GM18507 (cell line): ENCODE measurements around the gene DIS3L2.
"Not testable (repeated sequence)": the region's sequence is repeated elsewhere in the genome, so short reads cannot be mapped to it uniquely, and the experiment has no call there.

Experiments
- DNase-seq: peaks from one replicate; pipeline ENCODE4 v3.0.0; 2011; ENCODE audit warnings: low read depth; ENCODE audit not compliant: insufficient read length; ENCODE audit errors: extremely low spot score
- FAIRE-seq: peaks from 2 replicates; lab custom pipeline; 2011; peaks lifted over from hg19 to GRCh38; lab: Jason Lieb, UNC

The DIS3L2 gene

DNA sequence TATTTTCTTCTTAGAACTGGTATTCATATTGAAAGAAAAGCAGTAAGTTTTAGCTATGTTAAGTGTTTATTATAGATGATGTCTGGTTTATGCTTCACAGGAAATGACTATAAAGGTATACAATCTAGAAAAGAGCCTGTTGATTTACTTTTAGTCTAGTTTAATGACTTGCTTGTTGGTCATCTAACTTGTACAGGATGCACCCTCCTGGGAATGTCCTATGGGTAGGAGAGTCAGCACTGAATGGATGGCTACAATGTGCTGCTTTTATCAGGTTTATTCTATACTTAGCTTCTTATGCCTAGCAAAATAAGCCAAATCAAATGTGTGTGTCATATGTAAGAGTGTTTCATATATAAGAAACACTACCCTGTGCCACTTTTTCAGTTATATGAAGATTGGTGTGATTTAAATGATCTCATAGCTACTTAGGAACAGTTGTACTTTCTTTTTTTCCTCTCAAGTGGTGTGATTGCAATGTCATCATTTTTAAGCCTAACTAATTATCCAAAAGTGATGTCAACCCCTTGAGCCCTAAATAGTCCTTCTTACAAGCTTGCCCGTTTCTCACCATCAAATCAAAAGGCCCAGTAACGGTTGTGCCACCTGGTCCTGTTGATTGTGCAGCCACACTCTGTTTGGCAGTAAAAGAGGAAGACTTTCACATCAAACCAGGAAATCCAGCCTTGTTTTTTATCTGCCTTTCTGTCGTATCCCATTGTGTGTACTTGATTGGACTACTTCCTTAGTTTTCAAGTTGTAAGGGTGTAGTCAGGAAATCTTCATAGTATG, 176.0 kb downstream of the DIS3L2 start:
- FAIRE-seq: no peak
- no peak for DNase-seq

DNA sequence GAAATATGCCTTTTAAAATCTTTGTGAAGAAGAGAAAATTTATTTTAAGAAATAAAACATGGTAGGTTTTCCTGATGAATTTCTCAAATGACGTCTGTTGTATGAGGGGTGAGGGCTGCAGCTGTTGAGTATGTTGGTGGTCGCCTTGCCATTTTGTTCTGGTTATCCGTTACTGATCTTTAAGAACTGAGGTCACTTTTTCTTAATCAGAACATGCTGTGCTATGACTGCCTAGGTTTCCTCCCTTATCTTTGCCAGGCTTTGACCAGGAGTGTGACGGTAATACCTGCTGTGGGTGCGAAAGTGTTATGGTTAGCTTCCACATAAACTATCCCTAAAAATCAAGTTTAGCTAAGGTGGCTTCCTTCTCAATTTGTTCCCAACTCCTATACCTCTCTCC, 176.9 kb downstream of the DIS3L2 start:
- FAIRE-seq: no peak

DNA sequence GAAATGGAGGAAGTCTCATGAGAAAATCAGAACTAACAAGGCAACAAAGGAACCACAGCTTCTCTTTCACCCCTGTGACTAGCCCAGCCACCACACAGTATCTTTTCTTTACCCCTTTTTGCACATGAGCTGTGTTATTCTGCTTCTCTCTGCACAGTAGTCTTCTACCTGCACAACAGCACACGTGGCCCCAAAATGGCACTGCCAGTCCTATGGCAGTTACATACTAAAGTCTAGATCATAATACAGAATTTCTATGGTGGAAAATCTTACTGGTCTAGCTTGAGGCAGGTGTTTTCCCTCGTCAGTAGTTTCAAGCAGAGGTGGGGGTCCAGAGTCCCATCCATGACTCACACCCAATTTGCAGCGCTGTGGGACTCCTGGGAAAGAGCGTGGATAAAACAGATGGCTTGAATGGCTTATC, 177.7 kb downstream of the DIS3L2 start:
- no peak for DNase-seq
- no peak for FAIRE-seq

More for the DNA sequence above, 176.9 kb downstream of the DIS3L2 start:
- no peak for DNase-seq

DNA sequence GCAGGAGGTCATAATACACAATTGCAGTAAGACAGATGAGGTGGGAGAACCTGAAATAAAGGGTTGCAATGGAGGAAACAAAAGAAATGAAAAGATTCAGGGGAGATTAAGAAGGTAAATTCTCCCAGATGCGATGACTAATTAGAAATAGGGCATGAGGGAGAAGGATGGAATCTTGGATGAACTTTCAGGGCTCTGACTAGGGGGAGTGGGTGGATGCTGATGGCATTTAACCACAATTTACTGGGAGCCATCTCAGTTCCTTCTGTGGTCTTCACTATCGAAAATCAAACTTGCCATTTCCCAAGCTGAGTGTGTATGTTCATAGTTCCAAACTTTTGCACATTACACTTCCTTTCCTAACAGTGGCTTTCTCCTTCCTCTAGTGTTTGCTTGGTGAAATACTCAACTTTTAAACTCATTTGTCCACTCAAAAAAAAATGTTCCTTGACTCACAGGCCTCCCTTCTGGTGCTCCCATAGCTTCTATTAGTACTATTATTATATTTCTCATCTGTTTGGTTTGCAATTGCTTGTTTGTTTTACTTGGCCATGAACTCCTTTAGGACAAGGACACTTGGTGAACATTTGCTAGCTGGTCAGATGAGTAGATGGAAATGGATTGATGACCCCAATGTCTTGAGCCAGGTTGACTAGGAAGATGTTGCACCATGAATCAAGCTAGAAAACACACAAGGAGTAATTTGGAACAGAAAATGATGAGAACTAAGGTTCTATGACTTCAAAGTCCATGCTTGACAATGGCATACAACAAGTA, 178.5 kb downstream of the DIS3L2 start:
- FAIRE-seq (no peak), DNase-seq (no peak)

DNA sequence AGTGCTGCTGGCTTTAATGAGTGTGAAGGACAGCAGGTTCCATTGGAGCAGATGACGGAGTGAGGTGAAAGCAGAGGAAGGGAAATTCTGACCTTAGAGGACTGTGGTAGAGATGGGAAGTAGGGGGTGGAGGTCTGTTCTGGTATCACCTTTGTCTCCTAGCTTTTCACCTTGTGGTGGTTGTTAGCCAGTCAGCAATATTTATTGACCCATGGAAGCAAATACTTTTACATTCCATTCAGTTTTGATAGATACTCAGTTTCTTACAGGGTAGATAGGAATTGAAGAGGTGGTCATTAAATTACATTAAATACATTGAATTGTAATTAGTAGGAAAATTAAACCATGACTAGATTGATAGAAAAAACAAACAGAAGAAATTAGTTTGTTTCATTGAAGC, 180.1 kb downstream of the DIS3L2 start:
- no peak for FAIRE-seq

DNA sequence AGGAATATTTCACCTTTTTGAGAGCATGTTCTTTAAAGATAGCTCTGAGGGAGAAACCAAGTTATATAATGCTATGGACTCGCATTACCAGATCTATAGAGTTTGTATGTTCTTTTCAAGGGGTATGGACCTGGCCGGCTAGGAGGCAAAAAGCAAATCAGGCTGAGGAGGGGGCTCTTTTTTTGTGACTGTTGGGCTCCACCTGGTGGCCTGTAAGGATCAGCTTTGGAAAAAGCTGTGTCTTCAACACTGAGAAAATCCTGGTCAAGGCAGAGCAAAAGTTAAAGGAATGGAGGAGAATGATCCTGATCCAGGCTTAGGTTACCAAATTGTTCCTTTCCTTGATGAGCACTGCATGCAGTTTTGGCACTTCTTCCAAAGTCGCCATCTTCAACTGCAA, 180.5 kb downstream of the DIS3L2 start:
- FAIRE-seq: peak; percentile 78
- DNase-seq: no peak

More for the DNA sequence above, 180.1 kb downstream of the DIS3L2 start:
- no peak for DNase-seq

DNA sequence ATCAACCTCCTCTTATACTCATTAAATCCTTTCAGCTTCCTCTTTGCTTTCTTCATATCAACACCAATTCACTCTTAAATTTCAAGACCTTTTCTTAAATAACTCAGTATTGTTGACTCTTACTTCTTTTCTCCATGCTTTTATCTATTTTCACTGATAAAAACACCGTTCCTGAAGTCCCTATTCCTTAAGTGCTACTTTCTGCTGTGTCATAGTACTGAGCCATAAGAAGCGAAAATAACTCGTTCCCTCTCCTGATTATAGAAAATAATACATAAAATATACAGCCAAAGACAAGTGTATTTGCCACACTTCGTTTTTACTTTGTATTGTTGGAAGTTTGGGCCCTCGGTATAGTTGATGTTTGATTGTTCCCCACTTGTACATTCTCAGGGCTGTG, 181.0 kb downstream of the DIS3L2 start:
- no peak for DNase-seq
- FAIRE-seq: no peak

DNA sequence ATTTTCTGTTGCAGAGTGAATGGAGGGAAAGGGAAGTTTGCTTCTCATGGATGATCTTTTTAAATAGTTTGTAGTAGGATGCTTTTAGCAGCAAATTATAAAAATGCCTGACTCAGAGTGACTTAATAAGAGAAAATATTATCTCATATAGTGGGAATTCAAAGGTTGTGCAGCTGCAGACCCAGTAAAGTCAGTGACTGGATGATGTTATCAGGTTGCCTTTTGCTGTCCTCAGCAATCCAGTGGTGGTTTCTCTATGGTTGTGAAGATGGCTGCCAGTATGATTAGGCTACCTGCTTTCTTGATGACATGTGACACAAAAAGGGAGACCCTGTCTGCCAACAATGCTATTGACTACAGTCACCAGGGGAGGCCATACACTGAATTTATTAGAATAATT, 184.8 kb downstream of the DIS3L2 start:
- no peak for DNase-seq
- no peak for FAIRE-seq

DNA sequence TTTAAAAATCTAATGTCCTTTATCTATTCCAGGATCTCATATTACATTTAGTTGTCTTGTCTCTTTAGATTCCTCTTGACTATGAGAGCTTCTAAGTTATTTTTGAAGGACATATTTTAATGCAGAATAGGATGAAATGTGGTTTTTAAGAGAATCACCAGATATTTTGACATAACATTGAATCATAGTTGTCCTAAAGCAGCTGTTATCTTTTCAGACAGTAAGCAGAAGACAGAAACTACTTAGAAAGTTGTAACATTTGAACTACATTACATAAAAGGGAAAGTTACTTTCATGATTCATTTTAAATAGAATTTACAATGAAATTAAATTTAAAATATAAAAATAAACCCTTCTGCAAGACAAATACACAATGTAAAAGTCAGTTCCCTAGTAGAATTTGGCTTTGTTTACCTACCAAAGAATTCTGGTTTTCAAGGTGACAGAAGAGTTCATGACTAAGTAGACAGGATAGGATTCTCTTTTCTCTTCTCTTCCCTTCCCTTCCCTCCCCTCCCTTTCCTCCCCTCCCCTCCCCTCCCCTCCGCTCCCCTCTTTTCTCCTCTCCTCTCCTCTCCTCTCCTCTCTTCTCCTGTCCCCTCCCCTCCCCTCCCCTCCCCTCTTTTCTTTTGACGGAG, 186.0 kb downstream of the DIS3L2 start:
- FAIRE-seq (no peak), DNase-seq (no peak)

DNA sequence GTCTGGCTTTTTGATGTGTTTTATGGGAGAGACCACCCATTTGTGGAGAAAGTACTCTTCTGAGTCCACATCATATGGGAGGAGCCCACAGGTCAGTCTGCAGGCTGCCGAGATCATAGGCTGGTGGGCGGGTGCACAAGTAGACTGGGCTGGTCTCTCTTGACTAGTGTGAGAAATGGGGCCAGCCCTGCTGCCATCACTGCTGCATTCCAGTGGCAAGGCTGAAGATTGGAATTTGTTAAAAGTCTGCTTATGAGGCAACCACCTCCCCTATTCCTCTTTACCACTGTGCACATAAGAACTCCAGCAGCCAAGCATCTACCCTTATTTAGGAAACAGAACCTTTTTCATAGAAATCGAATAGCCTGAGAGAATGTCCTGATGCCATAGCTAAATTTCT, 200.7 kb downstream of the DIS3L2 start:
- no peak for FAIRE-seq

DNA sequence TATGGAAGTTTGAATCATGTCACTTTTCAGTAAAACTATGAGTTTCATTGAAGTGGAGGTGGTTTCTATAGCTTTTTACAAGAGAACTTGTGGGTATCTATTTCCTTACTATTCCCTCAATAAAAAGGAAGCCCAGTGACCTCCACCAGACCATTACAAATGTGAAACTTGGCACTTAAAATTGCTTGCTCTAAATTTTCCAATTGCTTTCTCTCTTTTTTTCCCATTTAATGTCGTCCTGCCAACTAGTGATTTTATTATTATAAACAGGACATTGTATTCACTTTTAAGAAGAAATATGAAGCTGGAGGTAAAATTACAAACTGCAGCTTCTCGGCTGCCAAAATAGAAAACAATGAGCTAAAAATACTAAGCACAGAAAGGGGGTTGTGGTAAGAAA, 208.9 kb downstream of the DIS3L2 start:
- DNase-seq: no peak
- no peak for FAIRE-seq

More for the DNA sequence above, 200.7 kb downstream of the DIS3L2 start:
- DNase-seq: no peak

DNA sequence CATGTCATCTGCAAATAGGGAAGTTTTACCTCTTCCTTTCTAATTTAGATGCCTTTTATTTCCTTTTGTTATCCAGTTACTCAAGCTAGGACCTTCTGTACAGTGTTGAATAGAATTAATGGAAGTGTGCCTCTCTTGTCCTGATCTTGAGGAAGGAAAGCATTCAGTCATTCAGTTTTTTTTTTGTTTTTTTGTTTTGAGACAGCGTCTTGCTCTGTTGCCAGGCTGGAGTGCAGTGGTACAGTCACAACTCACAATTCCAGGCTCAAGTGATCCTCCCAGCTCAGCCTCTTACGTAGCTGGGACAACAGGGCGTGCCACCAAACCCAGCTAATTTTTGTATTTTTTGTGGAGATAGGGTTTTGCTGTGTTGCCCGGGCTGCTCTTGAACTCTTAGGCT, 213.1 kb downstream of the DIS3L2 start:
- no peak for DNase-seq
- FAIRE-seq: no peak

DNA sequence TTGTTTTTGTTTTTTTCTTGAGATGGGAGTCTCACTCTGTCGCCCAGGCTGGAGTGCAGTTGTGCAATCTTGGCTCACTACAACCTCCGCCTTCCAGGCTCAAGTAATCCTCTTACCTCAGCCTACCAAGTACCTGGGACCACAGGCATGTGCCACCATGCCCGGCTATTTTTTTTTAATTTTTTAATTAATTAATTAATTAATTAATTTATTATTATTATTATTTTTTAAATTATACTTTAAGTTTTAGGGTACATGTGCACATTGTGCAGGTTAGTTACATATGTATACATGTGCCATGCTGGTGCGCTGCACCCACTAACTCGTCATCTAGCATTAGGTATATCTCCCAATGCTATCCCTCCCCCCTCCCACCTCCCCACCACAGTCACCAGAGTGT, 215.1 kb downstream of the DIS3L2 start:
- FAIRE-seq, DNase-seq: not testable (repeated sequence)

DNA sequence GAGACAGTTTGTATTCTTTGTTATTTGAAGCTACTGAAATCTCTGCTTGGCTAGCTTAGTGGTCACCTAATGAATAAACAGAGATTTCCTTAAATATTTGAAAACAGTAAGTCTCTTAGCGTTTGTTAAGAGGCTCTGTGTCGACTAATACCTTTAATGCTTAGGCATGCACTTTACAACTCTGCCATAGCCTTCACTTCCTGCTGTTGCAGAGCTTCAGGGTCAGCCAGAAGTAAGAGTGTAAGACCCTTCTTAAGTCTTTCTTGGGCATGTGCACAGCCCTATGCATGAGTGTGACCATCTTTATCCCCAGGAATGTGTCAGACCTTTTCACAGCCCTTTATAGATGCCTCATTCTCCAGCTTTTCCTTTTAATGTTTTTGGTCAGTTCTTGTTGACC, 221.8 kb downstream of the DIS3L2 start:
- FAIRE-seq: no peak
- DNase-seq: no peak

DNA sequence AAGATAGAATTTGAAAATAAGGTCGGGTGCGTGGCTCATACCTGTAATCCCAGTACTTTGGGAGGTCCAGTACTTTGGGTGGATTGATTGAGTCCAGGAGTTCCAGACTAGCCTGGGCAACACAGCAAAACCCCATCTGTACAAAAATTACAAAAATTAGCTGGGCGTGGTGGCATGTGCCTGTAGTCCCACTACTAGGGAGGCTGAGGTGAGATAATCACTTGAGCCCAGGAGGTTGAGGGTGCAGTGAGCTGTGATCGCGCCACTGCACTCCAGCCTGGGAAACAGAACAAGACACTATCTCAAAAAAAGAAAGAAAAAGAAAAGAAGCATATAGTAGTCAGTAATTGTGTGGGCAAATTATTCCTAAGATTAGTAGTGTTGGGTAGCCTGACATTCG, 222.8 kb downstream of the DIS3L2 start:
- DNase-seq: no peak
- FAIRE-seq: no peak

DNA sequence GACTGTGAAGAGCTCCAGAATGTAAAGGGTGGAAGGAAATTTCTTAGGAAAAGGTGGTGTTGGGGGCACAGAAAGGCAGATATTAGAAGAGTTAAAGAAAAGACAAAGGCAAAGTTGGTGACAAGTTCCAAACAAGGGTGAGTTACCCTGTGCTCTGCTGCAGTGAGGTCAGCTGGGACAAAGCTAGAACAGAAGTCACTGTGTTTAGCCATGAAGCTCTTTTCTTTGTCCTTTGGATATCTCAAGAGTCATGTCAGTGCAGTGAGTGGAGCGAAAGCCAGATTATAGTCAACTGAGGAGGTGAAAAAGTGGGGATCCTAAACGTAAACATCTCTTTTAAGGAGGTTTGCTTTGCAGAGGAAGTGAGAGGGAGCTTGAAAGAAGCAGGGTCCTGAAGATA, 229.3 kb downstream of the DIS3L2 start:
- no peak for DNase-seq
- no peak for FAIRE-seq

DNA sequence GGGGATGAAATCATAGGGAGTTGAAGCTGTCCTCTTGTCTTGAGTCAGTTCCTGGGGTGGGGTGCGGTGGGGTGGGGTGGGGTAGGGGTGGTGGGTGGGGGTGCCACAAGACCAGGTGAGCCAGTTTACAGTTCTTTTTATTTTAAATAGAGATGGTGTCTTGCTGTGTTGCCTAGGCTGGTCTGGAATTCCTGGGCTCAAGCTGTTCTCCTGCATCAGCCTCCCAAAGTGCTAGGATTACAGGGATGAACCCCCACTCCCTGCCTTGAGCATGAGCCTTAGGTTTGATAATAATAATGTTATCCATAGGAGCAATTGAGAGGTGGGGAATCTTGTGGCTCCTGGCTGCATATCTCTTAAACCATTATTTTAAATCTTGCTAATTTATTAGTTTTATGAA, 234.0 kb downstream of the DIS3L2 start:
- DNase-seq (no peak), FAIRE-seq (no peak)

DNA sequence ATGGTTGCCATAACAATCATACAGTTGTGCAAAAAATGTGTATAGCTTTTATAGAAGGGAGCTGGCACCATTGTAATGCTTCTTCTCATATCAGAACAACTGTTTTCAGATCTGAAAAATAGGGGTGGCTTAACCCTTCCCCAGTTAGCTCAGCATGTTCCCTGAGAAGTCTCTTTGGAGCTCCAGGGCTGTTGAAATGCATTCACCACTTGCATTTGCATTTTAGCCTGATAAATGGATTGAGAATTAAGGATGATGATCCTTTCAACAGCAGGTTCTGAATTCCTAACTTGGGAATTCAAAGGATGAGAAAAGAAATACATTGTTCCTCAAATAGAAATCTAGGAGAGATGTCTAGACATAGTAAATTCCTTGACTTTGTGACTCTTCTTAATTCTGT, 235.3 kb downstream of the DIS3L2 start:
- no peak for DNase-seq
- no peak for FAIRE-seq

DNA sequence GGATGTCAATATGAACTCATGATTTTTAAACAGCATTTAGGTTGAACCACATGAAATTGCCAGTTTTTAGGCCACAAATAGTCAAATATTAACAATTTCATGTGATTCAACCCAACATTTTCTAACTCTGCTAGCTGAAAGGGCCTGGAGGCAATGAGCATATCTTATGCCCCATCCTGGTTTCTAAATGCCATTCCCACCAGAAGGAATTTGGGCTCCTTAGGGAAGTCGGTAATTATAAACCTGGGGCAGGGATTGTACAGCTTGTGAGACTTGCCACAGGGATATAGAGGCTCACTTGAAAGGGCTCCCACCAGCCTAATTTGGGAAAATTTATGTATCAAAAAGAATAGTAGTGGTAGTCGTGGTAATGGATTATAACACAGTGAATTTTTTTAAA, 238.7 kb downstream of the DIS3L2 start:
- FAIRE-seq (no peak), DNase-seq (no peak)

DNA sequence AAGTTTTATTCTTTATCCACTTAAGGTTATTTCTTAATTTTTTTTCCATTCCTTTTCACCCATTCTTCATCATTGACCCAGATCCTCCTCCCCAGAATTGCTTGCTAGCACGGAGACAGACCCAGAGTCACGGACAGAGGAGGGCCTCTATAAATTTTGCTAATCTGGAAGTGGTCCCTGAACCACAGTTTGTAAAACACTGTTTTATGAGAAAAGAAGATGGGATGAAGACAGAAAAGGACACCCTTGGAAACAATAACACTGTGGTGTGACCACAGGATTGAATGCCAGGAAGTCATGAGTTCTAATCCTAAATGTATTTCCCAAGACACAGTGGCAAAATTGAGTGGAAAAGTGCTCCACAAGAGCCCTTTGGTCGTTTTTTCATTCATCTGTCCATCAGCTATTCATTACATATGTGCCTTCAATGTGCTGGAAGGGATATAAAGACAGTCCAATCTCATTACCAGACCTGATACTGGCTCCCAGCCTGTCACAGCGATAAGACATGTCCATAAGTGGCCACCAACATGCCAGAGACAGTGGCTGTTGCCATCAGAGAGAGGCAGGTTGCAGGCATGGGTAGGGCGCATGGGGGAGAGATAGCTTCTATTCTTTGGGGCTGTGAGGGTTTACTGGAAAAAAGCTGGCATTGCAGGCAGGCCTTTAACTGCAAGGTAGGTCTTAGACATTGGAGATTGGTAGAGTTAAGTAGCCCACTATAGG, 241.8 kb downstream of the DIS3L2 start:
- FAIRE-seq (no peak), DNase-seq (no peak)
